ENCODE results near the gene CCDC81.

Gene CCDC81

DNA sequence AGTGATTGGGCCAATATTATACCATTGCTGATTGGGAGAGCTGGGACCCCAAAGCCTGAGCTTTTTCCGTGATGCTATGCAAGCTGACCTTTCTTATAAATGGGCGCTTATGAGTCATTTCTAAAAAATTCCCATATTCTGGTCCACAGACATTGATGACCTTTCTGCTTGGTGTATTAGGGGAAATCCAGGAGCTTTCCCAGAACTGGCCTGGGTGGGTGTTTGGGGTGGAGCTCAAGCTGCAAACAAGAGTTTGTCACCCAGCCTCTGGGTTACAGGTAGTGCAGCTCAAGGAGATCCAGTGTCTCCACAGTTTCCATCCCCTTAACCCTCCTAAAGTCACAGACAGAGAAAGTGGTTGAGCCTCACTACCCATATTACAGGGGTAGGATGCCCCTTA is 67.7 kb downstream of the CCDC81 start:
- DNase-seq (ENCODE audit: low spot score) = no peak

DNA sequence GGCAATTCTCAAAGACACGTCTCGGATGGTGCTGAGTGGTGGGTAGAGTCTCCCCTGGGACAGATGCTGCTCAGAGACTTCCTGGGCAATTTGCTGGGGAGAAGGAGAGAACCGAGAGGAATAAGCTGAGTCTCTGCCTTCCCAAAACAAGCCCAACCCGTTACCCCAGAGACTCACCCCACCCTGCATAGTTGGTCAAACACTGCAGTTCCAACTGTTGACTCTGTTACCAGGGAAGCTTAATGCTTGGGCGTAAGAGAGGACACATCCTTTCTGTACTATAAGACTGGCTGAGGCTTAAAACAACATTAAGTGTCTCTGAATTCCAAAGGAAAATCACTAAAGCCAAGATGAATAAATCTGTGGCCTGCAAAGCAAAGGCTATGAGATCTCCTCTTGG is 68.1 kb downstream of the CCDC81 start:
- no peak for DNase-seq (ENCODE audit: low spot score)

DNA sequence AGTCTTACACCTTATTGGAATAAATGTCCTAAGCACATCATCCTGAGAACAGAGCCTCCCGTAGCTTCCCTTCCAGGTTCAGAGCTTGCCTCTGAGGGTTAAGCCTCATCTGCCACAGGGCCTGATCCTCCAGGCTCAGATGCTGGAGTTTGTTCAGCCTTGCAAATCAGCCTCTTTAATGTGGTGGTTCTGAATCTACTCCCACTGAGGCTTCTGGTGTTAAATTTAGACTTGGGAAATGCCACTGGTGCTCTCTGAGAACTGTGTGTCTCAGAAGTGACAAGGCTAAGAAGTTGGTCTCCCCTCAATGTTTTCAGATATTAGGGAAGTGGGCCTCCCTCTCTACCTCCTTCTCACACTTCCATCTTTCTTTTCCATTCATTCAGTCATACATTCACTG is 68.7 kb downstream of the CCDC81 start:
- no peak for DNase-seq (ENCODE audit: low spot score)

DNA sequence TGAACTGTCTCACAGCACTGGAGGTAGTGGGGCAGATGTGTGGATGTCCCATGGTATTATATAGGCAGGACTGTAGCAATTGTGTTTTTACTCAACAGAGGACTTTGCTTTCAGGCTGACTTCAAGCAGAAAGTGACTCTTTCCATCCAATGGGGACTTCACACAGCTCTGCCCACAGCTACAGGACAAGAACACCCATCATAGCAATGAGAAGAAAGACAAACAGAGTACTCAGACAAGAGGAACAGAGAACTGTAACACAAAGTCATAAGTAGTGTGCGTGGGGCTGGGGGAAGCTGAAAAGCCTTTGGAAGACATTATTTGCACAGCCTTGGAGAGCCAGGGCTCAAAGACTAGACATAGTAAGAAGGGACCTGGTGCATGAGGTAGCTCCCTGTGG is 70.3 kb downstream of the CCDC81 start:
- no peak for DNase-seq (ENCODE audit: low spot score)

DNA sequence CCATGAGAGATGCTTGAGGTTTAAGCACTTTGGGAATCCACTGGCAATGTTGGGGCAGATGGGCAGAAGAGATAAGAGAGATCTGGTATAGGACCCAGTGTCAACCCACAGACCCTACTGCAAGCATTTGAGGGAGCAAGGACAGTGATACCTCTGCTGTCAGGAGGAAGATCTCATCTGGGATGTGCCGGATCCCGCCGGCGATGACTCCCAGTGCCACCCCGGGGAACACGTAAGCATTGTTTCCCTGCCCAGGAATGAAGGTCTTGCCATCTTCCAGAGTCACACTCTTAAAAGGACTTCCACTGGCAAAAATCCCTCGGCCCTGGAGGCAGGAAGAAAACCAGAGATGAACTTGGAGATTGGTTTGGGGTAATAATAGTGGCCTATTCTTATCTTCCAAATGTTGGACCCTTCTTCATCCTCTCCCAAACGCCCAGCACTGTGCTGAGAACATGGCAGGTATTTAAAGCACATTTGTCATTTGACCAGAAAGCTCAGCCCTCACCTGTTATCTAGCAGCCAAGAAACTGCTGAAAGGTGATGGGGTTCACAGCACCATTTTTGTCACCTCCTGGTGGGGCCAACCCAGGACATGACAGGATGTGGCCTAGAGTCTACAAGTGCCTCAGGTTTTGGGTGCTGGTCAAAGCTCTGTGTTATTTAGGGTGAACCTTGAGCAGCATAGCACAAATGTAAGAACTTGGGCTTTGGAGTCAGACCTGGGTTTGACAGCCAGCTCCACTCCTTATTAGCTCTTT is 71.7 kb downstream of the CCDC81 start:
- no peak for DNase-seq (ENCODE audit: low spot score)

DNA sequence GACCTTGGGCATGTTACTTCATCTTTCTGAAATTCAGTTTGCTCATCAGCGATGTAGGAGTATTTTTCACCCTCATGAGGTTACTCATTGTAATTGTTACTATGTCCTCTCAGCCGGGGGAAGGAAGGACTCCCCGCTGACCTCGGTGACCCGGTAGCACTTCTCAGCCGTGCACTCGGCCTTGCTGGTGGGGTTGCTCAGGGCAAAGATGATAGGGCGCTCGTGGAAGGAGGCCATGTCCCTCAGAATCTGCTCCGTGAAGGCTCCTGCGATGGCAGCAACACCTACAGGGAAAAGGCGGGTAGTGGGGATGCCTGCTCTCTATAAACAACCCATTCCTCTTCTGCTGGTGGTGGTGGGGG is 72.2 kb downstream of the CCDC81 start:
- no peak for DNase-seq (ENCODE audit: low spot score)

DNA sequence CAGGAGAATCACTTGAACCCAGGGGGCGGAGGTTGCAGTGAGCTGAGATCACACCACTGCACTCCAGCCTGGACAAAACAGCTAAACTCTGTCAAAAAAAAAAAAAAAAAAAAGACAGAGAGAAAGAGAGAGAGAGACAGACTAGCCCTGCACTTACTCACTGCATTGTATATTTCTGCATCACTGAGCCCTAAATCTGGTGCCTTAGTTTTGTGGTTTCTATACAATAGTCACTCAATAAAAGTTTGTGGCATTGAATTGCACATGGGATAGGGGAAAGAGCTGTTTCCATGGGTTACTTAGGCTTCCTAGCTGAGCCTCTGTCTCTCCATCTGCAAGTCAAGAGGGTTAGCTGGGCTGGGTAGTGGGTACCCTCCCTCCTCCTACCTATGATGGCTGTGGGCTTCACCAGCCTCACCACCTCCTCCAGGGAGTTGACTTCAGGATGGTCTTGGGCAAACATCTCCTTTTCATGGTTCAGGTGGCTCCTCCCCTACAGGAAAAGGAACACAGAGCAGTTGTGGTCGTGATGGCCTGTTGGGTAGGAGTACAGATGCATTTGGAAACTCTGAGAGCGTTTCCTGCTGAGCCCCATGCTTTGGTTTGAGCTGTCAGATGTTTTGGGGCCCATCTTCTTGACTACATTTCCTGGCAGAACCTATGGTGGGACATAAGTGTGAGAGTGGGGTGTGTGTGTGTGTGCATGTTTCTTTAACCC is 73.2 kb downstream of the CCDC81 start:
- DNase-seq (ENCODE audit: low spot score) = no peak

DNA sequence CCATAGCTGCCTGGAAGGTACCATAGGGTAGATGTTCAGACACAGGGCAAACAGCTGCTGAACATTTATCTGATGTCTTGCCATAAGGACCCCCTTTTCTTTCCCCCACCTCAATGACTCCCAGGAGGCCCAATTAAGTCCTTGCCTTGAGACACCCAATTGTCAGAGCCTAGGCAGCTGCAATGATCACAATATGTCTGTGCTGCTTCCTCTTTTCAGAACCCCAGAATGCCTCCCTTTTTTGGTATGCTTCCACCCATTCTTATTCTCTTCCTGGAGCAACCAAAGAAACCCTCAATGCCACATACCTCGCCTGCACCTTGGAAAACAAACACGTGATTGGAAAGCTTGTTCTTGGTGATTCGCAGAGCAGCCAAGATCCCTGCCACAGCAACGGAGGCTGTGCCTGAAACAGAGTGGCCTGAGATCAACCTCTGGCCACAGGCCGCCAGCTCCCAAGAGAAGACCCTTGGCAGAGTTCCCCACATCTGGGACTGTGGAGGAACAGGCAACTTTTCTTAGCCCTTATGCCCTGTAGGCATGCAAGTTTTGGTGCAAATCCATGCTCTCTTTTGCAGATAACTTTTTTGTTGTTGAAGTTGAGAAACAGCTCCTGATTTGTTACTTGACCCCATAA is 75.4 kb downstream of the CCDC81 start:
- no peak for DNase-seq (ENCODE audit: low spot score)

DNA sequence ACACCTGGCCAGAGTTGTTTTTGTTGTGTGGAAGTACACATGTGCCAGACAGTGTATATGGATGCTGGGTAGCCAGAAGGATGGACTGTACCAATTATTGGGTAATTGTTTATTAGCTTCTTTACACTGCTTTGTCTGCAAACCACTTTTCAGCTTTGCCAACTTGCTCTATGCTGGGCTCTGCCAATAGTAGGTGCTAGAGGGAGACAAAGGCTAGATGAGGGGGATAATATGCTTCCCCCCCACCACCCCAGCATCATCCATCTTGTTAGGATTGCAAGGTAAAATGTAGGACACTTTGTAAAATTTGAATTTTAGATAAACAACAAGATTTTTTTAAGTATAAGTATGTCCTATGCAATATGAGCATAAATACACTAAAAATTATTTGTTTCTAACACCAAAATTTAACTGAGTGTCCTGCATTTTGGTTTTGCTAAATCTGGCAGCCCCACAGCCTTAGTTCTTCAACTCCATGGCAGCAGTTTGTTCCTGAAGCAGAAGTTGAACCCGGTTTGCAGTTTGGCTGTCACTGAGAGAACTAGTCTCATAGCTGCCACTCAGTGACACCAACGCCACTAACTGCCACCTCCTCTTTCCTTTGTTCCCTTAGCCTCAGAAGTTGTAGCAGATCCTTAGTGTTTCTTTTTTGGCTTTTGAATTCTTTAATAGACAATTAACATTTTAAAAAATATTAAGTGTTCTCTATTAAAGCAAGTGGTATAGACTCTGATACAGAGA is 78.8 kb downstream of the CCDC81 start:
- no peak for DNase-seq (ENCODE audit: low spot score)

DNA sequence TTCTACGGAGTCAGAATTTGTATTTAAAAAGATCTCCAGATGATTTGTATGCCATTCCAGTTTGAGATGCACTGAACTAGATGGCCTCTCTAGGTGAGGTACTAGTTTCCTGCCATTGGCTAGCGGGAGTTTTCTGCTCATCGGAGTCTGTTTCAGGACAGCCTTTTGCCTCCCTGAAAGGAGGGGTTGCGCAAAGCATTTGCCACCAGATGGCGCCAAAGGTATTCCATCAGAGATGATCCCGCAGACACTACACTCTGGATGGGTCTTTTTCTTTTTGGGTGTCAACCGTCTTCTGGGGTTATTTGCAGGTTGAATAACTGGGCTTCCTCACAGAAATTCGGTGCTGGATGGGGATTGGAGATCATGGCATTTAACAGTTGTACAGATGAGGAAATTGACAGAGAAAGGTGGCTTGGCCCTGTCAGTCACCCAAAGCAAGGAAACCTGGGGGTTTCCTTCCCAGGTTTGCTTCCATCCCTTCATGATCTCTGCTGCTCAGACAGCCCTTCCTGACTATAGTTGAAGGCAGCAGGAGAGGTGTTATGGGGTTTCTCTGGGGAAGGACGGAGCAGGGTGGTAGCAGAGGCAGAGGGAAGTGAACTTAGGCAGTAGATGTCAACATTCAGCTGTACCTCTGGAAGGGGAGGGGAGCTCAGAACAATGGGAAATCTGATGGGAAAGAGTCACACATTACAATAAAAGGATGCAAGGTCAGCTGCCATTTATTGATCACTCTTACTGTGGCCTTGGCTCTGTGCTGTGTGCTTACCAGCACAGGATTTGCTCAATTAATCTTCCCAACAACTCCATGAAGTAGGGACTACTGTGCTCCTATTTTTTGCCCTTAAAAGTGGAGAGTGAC is 81.6 kb downstream of the CCDC81 start:
- peak; percentile 72 for DNase-seq (ENCODE audit: low spot score)

DNA sequence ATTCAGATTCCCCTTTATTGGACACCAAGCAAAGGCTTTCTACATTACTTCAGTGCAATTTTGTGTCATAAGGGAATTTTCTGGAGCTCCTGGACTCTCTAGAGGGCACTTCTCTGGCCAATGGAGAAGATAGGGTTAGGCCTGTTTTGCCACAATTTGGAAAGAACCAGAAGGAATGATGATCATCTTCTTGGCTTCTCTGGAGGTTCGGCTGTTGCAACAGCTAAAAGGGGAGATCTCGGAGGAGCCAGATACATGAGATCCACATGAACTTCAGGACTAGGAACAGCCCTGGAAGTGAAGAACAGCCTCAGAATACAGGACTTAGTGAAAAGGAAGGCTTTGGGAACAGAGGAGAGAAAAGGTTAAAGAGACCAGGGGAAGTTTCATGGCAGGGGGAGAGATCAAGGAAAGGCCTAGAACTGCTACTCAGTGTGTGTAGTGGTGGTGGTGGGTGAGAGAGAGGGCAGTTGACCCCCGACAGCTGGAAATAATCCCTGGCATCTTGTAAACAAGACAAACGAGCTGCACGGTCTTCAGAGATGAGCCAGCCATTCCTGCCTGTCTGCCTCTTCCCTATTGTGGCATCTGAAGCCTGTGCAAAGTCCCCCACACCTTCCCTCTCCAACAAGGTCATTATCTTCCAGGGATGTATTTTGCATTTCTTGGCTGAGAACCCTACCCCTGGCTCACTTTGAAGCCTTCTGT is 83.8 kb downstream of the CCDC81 start:
- DNase-seq (ENCODE audit: low spot score) = no peak

DNA sequence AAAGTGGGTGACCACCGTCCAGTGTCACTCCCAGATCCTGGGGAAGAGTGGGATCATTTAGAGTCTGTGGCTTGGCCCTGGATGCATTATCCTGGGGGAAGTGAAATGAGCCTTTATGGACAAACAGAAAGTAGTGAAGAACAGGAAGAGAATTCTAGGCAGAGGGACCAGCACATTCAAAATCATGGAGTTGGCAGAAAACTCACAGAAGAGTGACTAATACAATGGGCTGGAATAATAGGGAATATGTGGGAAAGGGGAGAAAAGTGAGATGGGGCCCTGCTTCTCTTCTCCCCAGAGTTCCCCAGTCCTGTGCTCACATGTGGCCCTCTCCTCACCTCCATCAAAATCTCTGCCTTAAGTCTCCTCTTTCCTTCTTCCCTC is 84.3 kb downstream of the CCDC81 start:
- DNase-seq (ENCODE audit: low spot score) = no peak

DNA sequence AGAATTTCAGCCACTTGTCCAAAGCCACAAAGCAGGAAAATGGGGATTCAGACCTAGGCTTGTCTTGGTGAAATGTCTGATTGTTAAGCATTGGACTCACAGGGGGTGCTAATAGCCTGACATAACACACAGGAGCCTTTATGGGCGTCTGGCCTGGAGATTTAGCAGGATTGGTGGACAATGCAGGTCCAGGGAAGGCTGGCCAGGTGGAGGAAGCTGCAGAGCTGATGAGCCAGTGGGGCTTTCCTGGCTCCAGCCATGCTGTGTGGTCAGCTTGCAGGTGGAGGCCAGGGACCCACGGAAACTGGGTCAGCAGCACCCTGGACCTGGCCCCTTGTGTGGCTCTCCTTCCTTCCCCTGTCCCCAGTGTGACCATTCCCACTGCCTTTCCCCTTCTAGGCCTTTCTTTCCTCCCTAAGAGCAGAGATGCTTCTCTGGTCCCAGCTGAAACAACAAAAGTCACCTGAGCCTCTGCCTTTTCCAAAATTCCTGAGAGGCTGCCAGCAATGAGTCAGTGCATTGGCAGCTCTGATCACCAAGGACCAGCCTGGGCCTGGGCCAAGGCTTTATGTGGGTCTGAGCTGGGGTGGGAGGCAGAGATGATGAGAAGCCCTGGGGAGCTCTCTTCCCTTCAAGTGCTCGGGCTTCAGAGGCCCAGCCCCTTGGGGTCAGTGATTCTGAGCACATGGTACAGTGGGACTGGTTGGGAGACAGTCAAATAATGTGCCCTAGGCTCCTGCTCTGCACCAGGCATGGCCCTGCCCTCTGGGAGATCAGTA is 85.2 kb downstream of the CCDC81 start:
- DNase-seq (ENCODE audit: low spot score) = no peak

DNA sequence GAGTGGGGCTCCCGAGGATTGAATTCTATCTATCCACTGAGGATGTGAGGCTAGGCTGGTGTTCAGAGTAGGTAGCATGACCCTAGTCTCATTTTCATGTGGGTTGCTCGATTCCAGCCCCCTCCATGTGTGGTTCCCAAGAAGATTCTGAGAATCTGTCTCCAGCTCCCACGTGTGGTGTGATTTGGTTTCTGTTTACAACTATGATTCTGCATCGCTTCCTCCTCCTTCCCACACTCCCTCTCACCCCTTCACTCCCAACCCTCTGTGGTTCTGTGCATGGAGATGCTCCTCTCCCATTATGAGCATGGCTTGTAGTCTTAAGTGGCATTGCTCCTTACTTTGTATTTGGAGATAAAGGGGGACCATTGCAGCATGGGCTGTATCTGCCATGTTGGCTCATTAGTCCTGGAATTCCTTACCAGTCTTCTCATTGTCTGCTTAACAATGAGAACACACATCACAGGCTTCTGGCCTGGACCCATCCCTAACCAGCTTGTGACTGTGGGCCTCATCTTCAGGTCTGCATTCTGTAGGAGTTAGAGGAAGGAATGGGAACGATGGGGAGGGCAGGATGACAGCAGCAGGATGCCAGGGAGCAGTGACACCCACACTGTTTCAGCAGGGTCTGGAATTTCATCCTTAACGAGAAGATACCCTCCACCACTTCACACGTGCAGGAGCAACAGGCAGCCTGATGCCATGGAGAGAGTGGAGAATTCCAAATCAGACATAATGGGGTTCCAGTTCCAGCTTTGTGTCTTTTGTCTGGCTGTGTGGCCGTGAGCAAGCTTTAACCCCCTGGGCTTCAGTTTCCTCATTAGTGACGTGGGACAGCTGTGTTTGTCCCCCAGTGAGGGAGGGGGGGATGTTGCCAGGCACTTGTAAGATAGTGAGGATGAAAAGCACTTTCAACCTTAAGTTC is 86.0 kb downstream of the CCDC81 start:
- DNase-seq (ENCODE audit: low spot score) = no peak

DNA sequence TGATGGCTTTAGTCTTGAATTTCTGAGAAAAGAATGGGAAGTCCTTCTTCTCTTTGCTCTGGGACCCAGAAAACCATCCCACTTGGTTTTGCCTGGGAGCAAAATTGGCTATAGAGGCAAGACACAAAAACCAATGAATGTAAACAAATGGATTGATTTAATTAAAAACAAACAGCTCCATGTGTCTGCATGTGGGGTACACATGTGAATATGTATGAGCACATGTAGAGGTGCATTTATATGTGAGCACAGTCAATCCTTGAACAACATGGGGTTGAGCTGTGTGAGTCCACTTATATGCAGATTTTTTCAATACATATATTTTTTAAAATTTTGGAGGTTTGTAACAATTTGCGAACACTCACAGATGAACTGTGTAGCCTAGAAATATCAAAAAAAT is 87.2 kb downstream of the CCDC81 start:
- DNase-seq (ENCODE audit: low spot score) = no peak

DNA sequence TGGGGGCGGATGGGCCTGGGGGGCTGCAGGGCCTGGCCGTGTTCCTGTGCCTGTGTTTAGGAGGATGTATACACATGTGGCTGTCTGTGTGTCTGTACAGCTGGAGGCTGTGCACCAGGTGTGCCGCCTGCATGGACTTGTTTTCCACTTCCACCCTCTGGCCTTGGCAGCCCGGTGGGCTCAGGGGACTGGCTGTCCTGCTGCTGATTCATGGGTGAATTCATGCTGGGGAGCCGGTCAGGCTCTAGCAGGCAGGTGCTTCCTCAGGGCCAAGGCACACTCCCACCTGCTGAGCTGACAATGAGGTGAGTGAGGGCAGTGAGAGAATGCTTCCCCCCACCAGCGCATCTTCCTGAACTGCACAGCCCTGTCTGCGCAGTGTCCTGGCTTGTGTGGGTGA is 88.4 kb downstream of the CCDC81 start:
- DNase-seq (ENCODE audit: low spot score) = no peak

DNA sequence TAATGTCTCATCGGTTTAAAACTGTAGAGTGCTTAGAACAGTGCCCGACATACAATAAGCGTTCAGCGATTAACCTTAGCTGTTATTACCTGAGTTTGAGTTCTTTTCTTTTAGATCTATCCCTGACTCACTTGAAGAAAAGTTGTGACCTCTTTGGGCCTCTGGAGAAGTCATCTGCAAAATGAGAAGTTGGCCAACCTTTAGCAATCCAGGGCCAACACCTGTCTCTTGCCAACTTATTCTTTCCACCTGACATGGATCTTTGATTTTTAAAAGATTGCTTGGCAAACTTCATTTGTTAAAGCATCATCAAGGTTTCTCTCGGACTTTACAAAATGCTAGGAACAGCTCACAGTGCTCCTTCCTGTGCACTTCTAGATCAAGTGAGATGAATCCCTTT is 89.3 kb downstream of the CCDC81 start:
- no peak for DNase-seq (ENCODE audit: low spot score)

DNA sequence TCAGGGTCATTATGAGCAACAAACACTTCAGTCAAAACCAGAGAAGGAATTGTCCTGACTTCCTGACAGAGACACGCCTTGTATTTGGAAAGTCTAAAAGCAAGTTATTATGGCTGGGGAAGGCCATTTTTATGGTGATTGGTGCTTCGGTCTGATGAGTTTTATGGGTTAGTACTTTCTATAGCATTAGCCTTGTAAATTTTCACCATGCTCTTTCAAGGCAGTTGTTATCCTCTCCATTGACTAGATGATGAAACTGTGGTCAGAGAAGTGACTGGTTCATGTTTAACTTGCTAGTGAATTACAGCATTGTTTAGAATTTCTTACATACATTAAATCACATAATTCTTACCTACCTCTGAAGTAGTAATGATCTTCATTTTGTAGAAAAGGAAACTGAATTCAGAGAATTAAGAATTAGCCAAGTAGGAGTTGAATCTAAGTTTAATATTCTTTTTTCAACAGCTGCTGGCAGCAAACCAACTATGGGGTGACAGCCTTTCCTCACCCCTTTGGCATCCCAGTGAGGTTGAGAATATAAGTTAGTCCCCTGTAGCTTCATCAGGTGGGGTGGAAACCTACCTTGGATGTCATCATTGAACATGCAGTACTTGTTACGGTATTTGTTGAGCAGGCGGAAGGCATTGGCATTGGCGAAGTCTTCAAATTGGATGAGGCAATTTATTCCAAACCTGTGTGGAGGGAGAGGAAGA is 90.0 kb downstream of the CCDC81 start:
- no peak for DNase-seq (ENCODE audit: low spot score)

DNA sequence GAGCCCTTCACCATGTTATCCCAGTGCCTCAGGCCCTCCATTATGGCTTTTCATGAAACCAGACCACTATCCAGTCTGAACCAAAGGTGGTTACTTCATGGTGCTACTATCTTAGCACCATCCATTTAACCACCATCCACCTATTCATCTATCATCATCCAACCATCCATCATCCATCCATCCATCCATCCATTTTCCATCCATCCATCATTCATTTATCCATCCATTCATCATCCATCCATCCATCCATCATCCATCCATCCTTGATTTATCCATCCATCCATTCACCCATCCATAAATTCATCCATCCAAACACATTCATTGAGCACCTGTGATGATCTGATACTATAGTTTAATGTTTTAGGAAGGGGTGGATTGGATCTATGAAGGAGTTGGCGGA is 93.5 kb downstream of the CCDC81 start:
- no peak for DNase-seq (ENCODE audit: low spot score)

Measured in hematopoietic multipotent progenitor cell treated with erythropoietin and hydrocortisone succinate and interleukin-3 and kit ligand, for 15 days (in vitro differentiated cells).